IMR-90 (cell line): ENCODE measurements around the gene ZC3H8. TPM values are rescaled to one million over a fixed set of nuclear protein-coding genes. Genes with fewer than 3 reads are reported as not detected.
A peak's percentile ranks its signal among the peaks of the same experiment; 100 is the strongest.

Source experiments
- ATAC-seq: fragments of 200-7000 bp; cut with Tn5 transposase; 2 replicates; pipeline ENCODE4 v1.9.1; 2020; ENCODE audit warnings: low read depth, mild to moderate bottlenecking, moderate library complexity
- BruUV-seq: library from RNA; stranded (reverse); fragments of 400-500 nt; replicated peaks from 2 replicates; lab custom pipeline; 2021; lab: Mats Ljungman, UMichigan
- CTCF ChIA-PET: fragments of 300-600 bp; formaldehyde crosslinking; extraction: SDS; loops from one replicate; lab custom pipeline; 2021; ENCODE audit warnings: antibody characterized with exemption; lab: Yijun Ruan, JAX
- POLR2A ChIA-PET: fragments of 300-600 bp; sonication (Branson Sonifier 250); formaldehyde crosslinking; loops from one replicate; lab custom pipeline; 2022; ENCODE audit warnings: antibody characterized with exemption; ENCODE audit not compliant: unreplicated experiment; lab: Charles Lee
- DNase-seq: peaks from one replicate; pipeline ENCODE4 v3.0.0; 2013
- H2AFZ ChIP-seq: replicated peaks from 2 replicates; pipeline ENCODE3; 2013; ENCODE audit warnings: low read length, mild to moderate bottlenecking; ENCODE audit not compliant: poor library complexity
- H2AK5ac ChIP-seq: 2 replicates; pipeline ENCODE4 v1.6.1; 2013; ENCODE audit warnings: low read depth, low read length, inconsistent platforms
- H2AK9ac ChIP-seq: replicated peaks from 2 replicates; pipeline ENCODE3; 2013; ENCODE audit warnings: mild to moderate bottlenecking, low read depth, low read length, moderate library complexity; ENCODE audit not compliant: poor library complexity
- H2BK120ac ChIP-seq: 2 replicates; pipeline ENCODE4 v1.6.1; 2013; ENCODE audit warnings: low read depth, low read length, inconsistent platforms
- H2BK15ac ChIP-seq: 3 replicates; pipeline ENCODE4 v1.6.1; 2013; ENCODE audit warnings: low read depth, low read length, inconsistent platforms
- H2BK20ac ChIP-seq: 2 replicates; pipeline ENCODE4 v1.6.1; 2013; ENCODE audit warnings: low read depth, mild to moderate bottlenecking, inconsistent platforms, low read length, moderate library complexity
- H2BK5ac ChIP-seq: 2 replicates; pipeline ENCODE4 v1.6.1; 2013; ENCODE audit warnings: mild to moderate bottlenecking, low read depth, low read length, inconsistent platforms; ENCODE audit not compliant: poor library complexity, severe bottlenecking
- H3K14ac ChIP-seq: replicated peaks from 2 replicates; pipeline ENCODE4 v1.6.1; 2013; ENCODE audit warnings: low read depth, low read length, inconsistent platforms
- H3K18ac ChIP-seq: 2 replicates; pipeline ENCODE4 v1.6.1; 2013; ENCODE audit warnings: low read depth, low read length, control low read depth
- H3K23ac ChIP-seq: 2 replicates; pipeline ENCODE4 v1.6.1; 2013; ENCODE audit warnings: low read depth, low read length, inconsistent platforms
- H3K27ac ChIP-seq: 2 replicates; pipeline ENCODE4 v1.5.1; 2013; ENCODE audit warnings: mild to moderate bottlenecking, control low read depth, low read length; ENCODE audit not compliant: insufficient read depth
- H3K27me3 ChIP-seq: 2 replicates; pipeline ENCODE4 v1.6.1; 2013; ENCODE audit warnings: low read length; ENCODE audit not compliant: control insufficient read depth, insufficient read depth
- H3K36me3 ChIP-seq: 2 replicates; pipeline ENCODE4 v1.6.1; 2013; ENCODE audit warnings: low read length, mixed read lengths; ENCODE audit not compliant: control insufficient read depth, insufficient read depth
- H3K4ac ChIP-seq: 2 replicates; pipeline ENCODE4 v1.6.1; 2013; ENCODE audit warnings: low read depth, low read length, inconsistent platforms
- H3K4me1 ChIP-seq: 2 replicates; pipeline ENCODE4 v1.6.1; 2013; ENCODE audit warnings: low read length, mixed read lengths; ENCODE audit not compliant: control insufficient read depth, insufficient read depth
- H3K4me2 ChIP-seq: 2 replicates; pipeline ENCODE4 v1.6.1; 2013; ENCODE audit warnings: low read depth, mild to moderate bottlenecking, control low read depth, low read length, moderate library complexity
- H3K4me3 ChIP-seq: 2 replicates; pipeline ENCODE4 v1.5.1; 2013; ENCODE audit warnings: low read depth, mild to moderate bottlenecking, control low read depth, low read length, moderate library complexity; ENCODE audit not compliant: insufficient read depth
- H3K56ac ChIP-seq: 2 replicates; pipeline ENCODE4 v1.6.1; 2013; ENCODE audit warnings: low read length, inconsistent platforms; ENCODE audit not compliant: insufficient read depth; ENCODE audit errors: extremely low read depth
- H3K79me1 ChIP-seq, 2 experiments: 2 replicates each; pipeline ENCODE4 v1.6.1; 2013; ENCODE audit warnings: low read length in 2 of 2, inconsistent platforms in 1 of 2, low read depth in 1 of 2
- H3K9ac ChIP-seq: 2 replicates; pipeline ENCODE4 v1.6.1; 2013; ENCODE audit warnings: low read depth, low read length, control low read depth
- H3K9me1 ChIP-seq: 2 replicates; pipeline ENCODE4 v1.6.1; 2013; ENCODE audit warnings: low read length, inconsistent platforms; ENCODE audit not compliant: insufficient read depth
- H3K9me3 ChIP-seq: 2 replicates; pipeline ENCODE4 v1.6.1; 2013; ENCODE audit warnings: low read length; ENCODE audit not compliant: control insufficient read depth, insufficient read depth
- H4K20me1 ChIP-seq: 2 replicates; pipeline ENCODE4 v1.6.1; 2013; ENCODE audit warnings: low read length, inconsistent platforms; ENCODE audit not compliant: insufficient read depth
- H4K5ac ChIP-seq: 2 replicates; pipeline ENCODE4 v1.6.1; 2013; ENCODE audit warnings: mild to moderate bottlenecking, low read depth, low read length, control low read depth
- H4K8ac ChIP-seq, 2 experiments: 2 replicates each; pipeline ENCODE4 v1.6.1; 2013; ENCODE audit warnings: low read depth in 2 of 2, low read length in 2 of 2, control low read depth in 1 of 2, inconsistent platforms in 1 of 2
- H4K91ac ChIP-seq: 2 replicates; pipeline ENCODE4 v1.6.1; 2013; ENCODE audit warnings: low read depth, low read length, inconsistent platforms; ENCODE audit not compliant: insufficient read depth
- BHLHE40 ChIP-seq: fragments of 150-350 bp; IDR thresholded peaks from 2 replicates; pipeline ENCODE4 v1.6.1; 2016; ENCODE audit warnings: mild to moderate bottlenecking, low read depth, low read length
- CEBPB ChIP-seq: IDR thresholded peaks from 2 replicates; pipeline ENCODE4 v1.6.1; 2012; ENCODE audit warnings: low read depth, low read length, improper control_type of control experiment
- CHD1 ChIP-seq: IDR thresholded peaks from 2 replicates; pipeline ENCODE4 v1.6.1; 2012; ENCODE audit warnings: low read depth, low read length, improper control_type of control experiment
- ELK1 ChIP-seq: fragments of 150-350 bp; IDR thresholded peaks from 2 replicates; pipeline ENCODE4 v1.6.1; 2016; ENCODE audit warnings: low read depth, mild to moderate bottlenecking, low read length, moderate library complexity, borderline replicate concordance
- FOS ChIP-seq: fragments of 150-350 bp; IDR thresholded peaks from 2 replicates; pipeline ENCODE4 v1.6.1; 2016; ENCODE audit warnings: low read depth, low read length
- MAFK ChIP-seq: IDR thresholded peaks from 2 replicates; pipeline ENCODE4 v1.6.1; 2012; ENCODE audit warnings: low read depth, low read length, improper control_type of control experiment
- MAZ ChIP-seq: IDR thresholded peaks from 2 replicates; pipeline ENCODE4 v1.6.1; 2012; ENCODE audit warnings: low read depth, mild to moderate bottlenecking, low read length, improper control_type of control experiment, moderate library complexity, borderline replicate concordance
- MXI1 ChIP-seq: IDR thresholded peaks from 2 replicates; pipeline ENCODE4 v1.6.1; 2012; ENCODE audit warnings: low read depth, mild to moderate bottlenecking, low read length, moderate library complexity, borderline replicate concordance
- POLR2A ChIP-seq: IDR thresholded peaks from 2 replicates; pipeline ENCODE4 v1.6.1; 2012; ENCODE audit warnings: mild to moderate bottlenecking, low read depth, low read length
- RAD21 ChIP-seq: IDR thresholded peaks from 2 replicates; pipeline ENCODE4 v1.6.1; 2012; ENCODE audit warnings: low read length, improper control_type of control experiment
- RFX5 ChIP-seq: IDR thresholded peaks from 2 replicates; pipeline ENCODE4 v1.8.0; 2012; ENCODE audit warnings: low read depth, mild to moderate bottlenecking, low read length, moderate library complexity
- WGBS, 2 experiments: methylation state at CpG; one replicate each; pipeline versions ENCODE4 v1.1.5 to v1.1.7; 2013; ENCODE audit warnings: missing lambda C conversion rate in 2 of 2; ENCODE audit not compliant: insufficient read length in 1 of 2; ENCODE audit errors: extremely low coverage in 2 of 2; 5-methylcytosine and 5-hydroxymethylcytosine counted together
- dilution Hi-C: fragments of 300-500 bp; cut with HindIII; formaldehyde crosslinking; loops from one replicate; pipeline ENCODE4 v1.14.3; 2018; ENCODE audit warnings: low sequenced_read_pairs; ENCODE audit not compliant: unreplicated experiment
- in situ Hi-C: fragments of 300-500 bp; cut with MboI; formaldehyde crosslinking; loops from 3 replicates; pipeline ENCODE4 v1.14.3; 2019; ENCODE audit warnings: low sequenced_read_pairs, inconsistent platforms, mixed read lengths
- intact Hi-C: fragments of 100-400 bp; cut with micrococcal nuclease; formaldehyde crosslinking; loops from 2 replicates; pipeline ENCODE4 v1.10.0; 2022
- polyA plus RNA-seq, 3 experiments: library from polyadenylated mRNA; depleted of rRNA; stranded (reverse); fragments of >200 nt; gene quantifications; 2 replicates each; pipeline ENCODE4 v1.2.3, GENCODE V29; 2012; ENCODE audit warnings: low replicate concordance in 1 of 3
- total RNA-seq: library from RNA; depleted of rRNA; stranded (reverse); fragments of >200 nt; gene quantifications from 2 replicates; pipeline ENCODE4 v1.2.3, GENCODE V29; 2012
- TF ChIP-seq, protein P1 (sequence below): conservative IDR thresholded peaks from 2 replicates; pipeline ENCODE4 v1.5.1; 2012; ENCODE audit warnings: mild to moderate bottlenecking, low read depth, low read length, improper control_type of control experiment

ZC3H8 gene
- total and polyA plus RNA-seq, 2 of the 4 experiments (the other 2 are of a cell fraction) = 0.18 to 1.6 TPM

DNA sequence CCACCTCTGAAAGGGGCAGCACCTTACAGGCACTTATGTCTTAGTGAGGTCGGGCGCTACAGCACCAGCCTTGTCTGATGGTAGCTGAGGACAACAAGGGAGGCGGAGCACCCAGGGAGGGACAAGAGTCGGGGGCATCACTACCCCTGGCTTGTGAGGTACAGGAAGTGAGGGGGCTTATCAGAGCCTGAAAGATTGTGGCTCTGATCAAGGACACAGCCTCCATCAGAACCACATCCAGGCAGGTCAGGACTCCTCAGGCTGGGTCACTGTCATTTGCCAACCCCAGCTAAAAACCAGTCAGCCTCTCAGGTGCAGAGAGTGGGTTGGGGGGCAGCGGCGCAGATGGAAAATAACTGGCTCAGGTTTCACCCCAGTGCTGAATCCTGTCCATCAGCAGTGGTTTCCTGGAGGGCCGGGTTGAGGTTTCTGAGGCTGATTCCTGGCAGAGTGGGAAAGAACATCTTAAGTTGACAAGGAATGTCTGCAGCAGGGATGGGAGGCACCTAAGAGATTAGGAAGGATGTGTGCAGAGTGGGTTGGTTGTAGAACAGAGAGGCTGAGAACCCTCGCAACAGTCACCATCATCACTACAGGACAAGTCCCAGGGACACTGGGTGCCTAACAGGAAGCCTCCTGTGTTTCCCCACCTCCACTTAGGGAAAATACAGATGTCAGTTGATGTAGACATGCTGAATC is 71.4 kb downstream of the ZC3H8 start:
- in situ Hi-C loops = no loop called here

More for the DNA sequence above, 71.4 kb downstream of the ZC3H8 start:
- Histone ChIP-seq H4K8ac (no peak overlapping the region), H3K27ac (no peak overlapping the region), H3K4ac (no peak overlapping the region), H4K91ac (no peak overlapping the region), H3K4me3 (no peak overlapping the region), H2BK15ac (no peak overlapping the region), H2AK9ac (peak overlapping the region; percentile 65), H3K14ac (no peak overlapping the region), H3K36me3 (no peaks in the 10 kb centered on the region), H3K9ac (no peak overlapping the region), H3K9me3 (no peaks in the 10 kb centered on the region; the same call in none of the 2 replicates), H2BK20ac (no peak overlapping the region), H3K4me2 (no peak overlapping the region), H2AK5ac (no peak overlapping the region), H3K4me1 (no peaks in the 10 kb centered on the region), H3K18ac (no peak overlapping the region), H2AFZ (no peak overlapping the region), H2BK120ac (no peak overlapping the region), H4K20me1 (no peaks in the 10 kb centered on the region), H3K79me1 (no peaks in the 10 kb centered on the region), H3K56ac (no peak overlapping the region), H2BK5ac (no peak overlapping the region), H3K9me1 (0 out of 2 replicates have a peak, but pooled peaks cover 3% of the 10 kb centered on the region), H4K5ac (no peak overlapping the region), H3K27me3 (peaks cover 14% of the 10 kb centered on the region), H3K23ac (no peak overlapping the region)
- 100% methylated on average over 2 of the region's 8 CpGs; no CpG with 5 or more reads in 1 of the 2 experiments for WGBS, 2 experiments
- intact Hi-C loops = no loop called here
- POLR2A ChIA-PET = no interaction called here
- ATAC-seq (no peak), DNase-seq (peak; percentile 12)
- no peak for TF ChIP-seq POLR2A
- TF ChIP-seq RAD21 = no peak
- no peak for TF ChIP-seq MXI1
- no peak for TF ChIP-seq CHD1
- no peak for TF ChIP-seq BHLHE40
- TF ChIP-seq MAFK = no peak
- TF ChIP-seq ELK1 = no peak
- no peak for TF ChIP-seq CEBPB
- TF ChIP-seq, protein P1, sequence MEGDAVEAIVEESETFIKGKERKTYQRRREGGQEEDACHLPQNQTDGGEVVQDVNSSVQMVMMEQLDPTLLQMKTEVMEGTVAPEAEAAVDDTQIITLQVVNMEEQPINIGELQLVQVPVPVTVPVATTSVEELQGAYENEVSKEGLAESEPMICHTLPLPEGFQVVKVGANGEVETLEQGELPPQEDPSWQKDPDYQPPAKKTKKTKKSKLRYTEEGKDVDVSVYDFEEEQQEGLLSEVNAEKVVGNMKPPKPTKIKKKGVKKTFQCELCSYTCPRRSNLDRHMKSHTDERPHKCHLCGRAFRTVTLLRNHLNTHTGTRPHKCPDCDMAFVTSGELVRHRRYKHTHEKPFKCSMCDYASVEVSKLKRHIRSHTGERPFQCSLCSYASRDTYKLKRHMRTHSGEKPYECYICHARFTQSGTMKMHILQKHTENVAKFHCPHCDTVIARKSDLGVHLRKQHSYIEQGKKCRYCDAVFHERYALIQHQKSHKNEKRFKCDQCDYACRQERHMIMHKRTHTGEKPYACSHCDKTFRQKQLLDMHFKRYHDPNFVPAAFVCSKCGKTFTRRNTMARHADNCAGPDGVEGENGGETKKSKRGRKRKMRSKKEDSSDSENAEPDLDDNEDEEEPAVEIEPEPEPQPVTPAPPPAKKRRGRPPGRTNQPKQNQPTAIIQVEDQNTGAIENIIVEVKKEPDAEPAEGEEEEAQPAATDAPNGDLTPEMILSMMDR = no peak
- TF ChIP-seq RFX5 = no peak
- TF ChIP-seq FOS = no peak
- no peak for TF ChIP-seq MAZ
- CTCF ChIA-PET = no interaction called here
- BruUV-seq = no TSS peak
- dilution Hi-C loops = no loop called here
